Cardiac septum (tissue), 1 donor: Measurements from ENCODE around the gene CTSZ. TPM values are rescaled to one million over a fixed set of nuclear protein-coding genes. Genes with fewer than 3 reads are reported as not detected.
A peak's percentile ranks its signal among the peaks of the same experiment; 100 is the strongest.

ENCODE experiments used
- DNase-seq: peaks from one replicate; pipeline ENCODE4 v3.0.0-alpha.2; 2020; ENCODE audit warnings: low spot score
- intact Hi-C: fragments of 100-400 bp; cut with DNase I; formaldehyde crosslinking; loops from one replicate; pipeline ENCODE4 v1.14.0; 2022
- total RNA-seq: library from RNA; stranded (reverse); fragmentation: NEBNext Ultra II Directional; extraction: Animal tissue kit (Norgen Biotek cat#: 25700); gene quantifications from one replicate; pipeline ENCODE4 v1.2.1, GENCODE V29; 2021
- donor health status: DM: no; HTN: no; CAD: no.

The CTSZ gene
- total RNA-seq, 1 donor from 2014 or later = 157 TPM

- intact Hi-C loops = loop anchor here (10.0 kb wide), 1 partner anchor 109 kb away; no protein-coding TSS in a partner anchor
- DNase-seq = peak; percentile 73
Measured at GRCh38 chr20:59003836-59004492, 3.1 kb downstream of the CTSZ start.

GRCh38 chr20:59002874-59003399, 4.1 kb downstream of the CTSZ start:
- peak; percentile 75 for DNase-seq
- intact Hi-C loops = loop anchor here (10.0 kb wide), 1 partner anchor 108 kb away; no protein-coding TSS in a partner anchor

GRCh38 chr20:59002388-59002787, 4.7 kb downstream of the CTSZ start:
- DNase-seq = peak; percentile 24
- intact Hi-C loops = loop anchor here (10.0 kb wide), 1 partner anchor 108 kb away; no protein-coding TSS in a partner anchor

- intact Hi-C loops = loop anchor here (10.0 kb wide), 1 partner anchor 107 kb away; no protein-coding TSS in a partner anchor
Measured at GRCh38 chr20:59001449-59002171, 5.4 kb downstream of the CTSZ start.

GRCh38 chr20:59001068-59001448, 6.0 kb downstream of the CTSZ start:
- intact Hi-C loops = loop anchor here (10.0 kb wide), 1 partner anchor 106 kb away; no protein-coding TSS in a partner anchor
- peak; percentile 47 for DNase-seq

More at GRCh38 chr20:59001449-59002171, 5.4 kb downstream of the CTSZ start:
- DNase-seq = peak; percentile 63

GRCh38 chr20:59000326-59000725, 6.7 kb downstream of the CTSZ start:
- intact Hi-C loops = loop anchor here (10.0 kb wide), 1 partner anchor 106 kb away; no protein-coding TSS in a partner anchor
- DNase-seq = peak; percentile 17

- no peak for DNase-seq
- intact Hi-C loops = no loop called here
Measured at GRCh38 chr20:58998656-58999055, 8.4 kb downstream of the CTSZ start.

- DNase-seq = peak; percentile 19
Measured at GRCh38 chr20:58997141-58997770, 9.8 kb downstream of the CTSZ start.

GRCh38 chr20:58996226-58996611, 10.8 kb downstream of the CTSZ start:
- intact Hi-C loops = no loop called here
- no peak for DNase-seq

More at GRCh38 chr20:58997141-58997770, 9.8 kb downstream of the CTSZ start:
- intact Hi-C loops = no loop called here

- DNase-seq = peak; percentile 46
- intact Hi-C loops = no loop called here
Measured at GRCh38 chr20:58995461-58996225, 11.4 kb downstream of the CTSZ start.

GRCh38 chr20:58994390-58995159, 12.5 kb downstream of the CTSZ start:
- DNase-seq = peak; percentile 29
- intact Hi-C loops = no loop called here

GRCh38 chr20:58993332-58994248, 13.5 kb downstream of the CTSZ start:
- peak; percentile 68 for DNase-seq

GRCh38 chr20:58992911-58993310, 14.1 kb downstream of the CTSZ start:
- intact Hi-C loops = no loop called here
- peak; percentile 20 for DNase-seq

More at GRCh38 chr20:58993332-58994248, 13.5 kb downstream of the CTSZ start:
- intact Hi-C loops = no loop called here

- peak; percentile 27 for DNase-seq
Measured at GRCh38 chr20:58991715-58992114, 15.3 kb downstream of the CTSZ start.

GRCh38 chr20:58990651-58991445, 16.2 kb downstream of the CTSZ start:
- peak; percentile 53 for DNase-seq
- intact Hi-C loops = no loop called here

More at GRCh38 chr20:58991715-58992114, 15.3 kb downstream of the CTSZ start:
- intact Hi-C loops = no loop called here

- intact Hi-C loops = no loop called here
- DNase-seq = peak; percentile 27
Measured at GRCh38 chr20:58989196-58989595, 17.9 kb downstream of the CTSZ start.

GRCh38 chr20:58988565-58988882, 18.5 kb downstream of the CTSZ start:
- peak; percentile 47 for DNase-seq
- intact Hi-C loops = no loop called here
